Measurements from ENCODE around the gene RAP1GAP2. TPM values are rescaled to one million over a fixed set of nuclear protein-coding genes. Genes with fewer than 3 reads are reported as not detected.
"Not testable (repeated sequence)": the region's sequence is repeated elsewhere in the genome, so short reads cannot be mapped to it uniquely, and the experiment has no call there.

The RAP1GAP2 gene
- polyA plus RNA-seq, 4 donors, result 23.3 to 28.2 (median 24.7) TPM

DNA sequence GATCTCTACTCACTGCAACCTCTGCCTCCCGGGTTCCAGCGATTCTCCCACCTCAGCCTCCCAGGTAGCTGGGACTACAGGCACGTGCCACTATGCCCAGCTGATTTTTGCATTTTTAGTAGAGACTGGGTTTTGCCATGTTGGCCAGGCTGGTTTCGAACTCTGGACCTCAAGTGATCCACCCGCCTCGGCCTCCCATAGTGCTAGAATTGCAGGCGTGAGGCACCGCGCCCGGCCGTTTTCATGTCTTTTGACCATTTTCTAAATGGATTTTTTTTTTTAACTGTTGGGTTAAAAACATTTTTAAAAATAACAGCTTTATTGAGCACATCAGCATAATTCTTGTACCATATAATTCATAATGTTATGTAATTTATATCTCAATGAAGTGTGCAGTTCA is 193.2 kb downstream of the RAP1GAP2 start:
- not testable (repeated sequence) for DNase-seq (ENCODE audit: low read depth in 4 of 4, low spot score in 3 of 4)

- no peak for DNase-seq (ENCODE audit: low read depth in 4 of 4, low spot score in 3 of 4)
Observed at GRCh38 chr17:2989855-2990254, 193.6 kb downstream of the RAP1GAP2 start.

- DNase-seq (ENCODE audit: low read depth in 4 of 4, low spot score in 3 of 4), result no peak
Observed at GRCh38 chr17:2990396-2990795, 194.2 kb downstream of the RAP1GAP2 start.

DNA sequence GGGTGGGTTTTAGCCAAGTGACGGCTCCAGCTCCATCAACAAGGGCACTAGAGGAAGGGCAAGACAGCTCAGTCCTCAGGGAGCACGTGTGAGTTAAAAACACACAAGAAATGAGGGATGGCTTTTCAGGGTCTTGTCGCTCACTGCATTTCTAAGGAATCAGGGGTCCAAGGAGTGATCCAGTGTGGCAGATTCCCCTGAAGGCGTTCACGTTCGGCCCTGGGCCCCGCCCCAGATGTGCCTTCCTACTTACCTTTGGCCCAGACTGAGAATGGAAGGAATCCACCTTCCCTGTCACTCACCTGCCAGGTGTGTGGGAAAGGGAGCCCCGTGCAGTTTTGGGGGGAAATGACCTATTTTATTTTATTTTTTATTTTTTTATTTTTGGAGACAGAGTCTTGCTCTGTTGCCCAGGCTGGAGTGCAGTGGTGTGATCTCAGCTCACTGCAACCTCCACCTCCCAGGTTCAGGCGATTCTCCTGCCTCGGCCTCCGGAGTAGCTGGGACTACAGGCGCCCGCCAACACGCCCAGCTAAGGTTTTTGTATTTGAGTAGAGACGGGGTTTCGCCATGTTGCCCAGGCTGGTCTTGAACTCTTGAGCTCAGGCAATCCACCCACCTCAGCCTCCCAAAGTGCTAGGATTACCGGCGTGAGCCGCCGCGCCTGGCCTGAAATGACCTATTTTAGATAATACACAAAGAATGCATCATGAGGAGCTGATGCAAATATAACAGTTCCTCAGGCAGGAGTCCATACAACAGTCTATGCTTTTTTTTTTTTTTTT is 195.3 kb downstream of the RAP1GAP2 start:
- DNase-seq (ENCODE audit: low read depth in 4 of 4, low spot score in 3 of 4), result not testable (repeated sequence)

DNA sequence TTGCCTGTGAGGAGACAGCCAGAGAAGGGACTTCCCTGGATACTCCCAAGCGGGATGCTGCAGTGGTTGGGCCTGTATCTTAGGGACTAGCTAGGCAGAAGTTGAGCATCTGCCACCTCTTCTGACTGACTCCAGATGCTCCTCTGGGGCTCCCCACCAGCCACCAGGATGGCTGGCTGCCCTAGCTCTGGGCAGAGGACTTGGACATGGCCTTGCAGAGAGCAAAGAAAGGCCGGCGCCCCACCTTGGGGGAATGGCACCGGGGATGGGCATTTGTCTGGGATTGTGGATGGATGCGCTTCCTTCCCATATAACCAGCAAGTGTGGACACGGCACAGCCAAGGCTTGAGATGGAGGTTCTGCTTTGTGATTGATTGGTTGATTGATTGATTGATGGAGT is 198.2 kb downstream of the RAP1GAP2 start:
- no peak for DNase-seq (ENCODE audit: low read depth in 4 of 4, low spot score in 3 of 4)

GRCh38 chr17:2995377-2995776 is 199.1 kb downstream of the RAP1GAP2 start:
- DNase-seq (ENCODE audit: low read depth in 4 of 4, low spot score in 3 of 4), result no peak

DNA sequence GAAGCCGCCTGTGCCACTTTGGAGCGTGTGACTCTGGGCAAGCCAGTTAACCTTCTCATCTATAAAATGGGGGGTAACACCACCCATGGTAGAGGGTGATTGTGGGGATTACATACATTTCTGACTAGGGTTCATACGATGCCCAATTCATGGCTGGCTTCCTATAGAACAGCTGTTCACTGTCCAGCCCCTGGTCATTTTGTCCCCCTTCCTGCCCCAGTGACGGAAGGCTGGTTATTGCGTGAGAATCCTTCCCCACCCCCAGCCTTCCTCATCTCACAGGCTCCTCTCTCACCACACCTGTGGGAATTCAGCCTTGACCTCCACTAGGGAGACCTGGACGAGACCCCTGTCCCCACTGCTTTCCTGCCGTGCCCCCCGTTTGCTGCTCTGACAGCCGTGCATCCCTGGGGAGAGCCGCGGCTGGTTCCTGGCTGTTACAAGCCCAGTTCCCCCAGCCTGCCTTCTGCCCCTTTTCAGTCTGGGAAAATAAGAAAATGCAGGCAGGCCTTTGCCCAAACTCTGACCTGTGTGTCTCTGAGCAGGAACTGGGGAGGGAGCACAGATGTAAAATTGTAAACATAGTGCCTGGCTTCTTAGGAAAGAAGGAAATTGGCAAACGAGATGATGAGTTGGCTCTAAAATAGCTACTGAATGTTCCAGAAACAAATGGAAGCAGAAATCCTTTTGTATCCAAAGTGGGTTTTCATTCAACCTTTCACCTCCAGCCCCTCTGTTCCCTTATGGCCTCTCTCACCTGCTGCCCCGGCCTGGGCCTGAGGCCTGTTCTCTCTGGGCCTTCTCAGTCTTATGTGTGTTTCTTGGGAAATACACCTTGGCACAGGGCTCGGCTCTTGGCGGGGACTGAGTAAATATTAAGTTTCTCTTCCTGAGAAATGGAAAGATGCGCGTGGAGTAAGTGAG is 199.9 kb downstream of the RAP1GAP2 start:
- no peak for DNase-seq (ENCODE audit: low read depth in 4 of 4, low spot score in 3 of 4)

- no peak for DNase-seq (ENCODE audit: low read depth in 4 of 4, low spot score in 3 of 4)
Observed at GRCh38 chr17:2996810-2997670, 200.8 kb downstream of the RAP1GAP2 start.

DNA sequence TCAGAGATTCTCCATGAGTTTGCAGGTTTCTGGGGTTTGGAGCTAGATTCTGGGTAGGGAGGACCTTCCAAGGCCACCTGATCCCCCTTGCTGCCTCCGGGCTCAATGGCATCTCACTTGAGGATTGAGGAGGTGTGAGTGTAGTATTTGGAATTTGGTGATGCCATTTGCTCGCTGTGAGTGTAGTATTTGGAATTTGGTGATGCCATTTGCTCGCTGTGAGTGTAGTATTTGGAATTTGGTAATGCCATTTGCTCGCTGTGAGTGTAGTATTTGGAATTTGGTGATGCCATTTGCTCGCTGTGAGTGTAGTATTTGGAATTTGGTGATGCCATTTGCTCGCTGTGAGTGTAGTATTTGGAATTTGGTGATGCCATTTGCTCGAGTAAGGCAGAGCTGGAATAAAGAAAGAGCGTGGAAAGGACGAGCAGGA is 202.2 kb downstream of the RAP1GAP2 start:
- not testable (repeated sequence) for DNase-seq (ENCODE audit: low read depth in 4 of 4, low spot score in 3 of 4)

- no peak for DNase-seq (ENCODE audit: low read depth in 4 of 4, low spot score in 3 of 4)
Observed at GRCh38 chr17:3002538-3003295, 206.5 kb downstream of the RAP1GAP2 start.

- no peak for DNase-seq (ENCODE audit: low read depth in 4 of 4, low spot score in 3 of 4)
Observed at GRCh38 chr17:3003296-3004149, 207.3 kb downstream of the RAP1GAP2 start.

GRCh38 chr17:3004150-3004801 is 208.0 kb downstream of the RAP1GAP2 start:
- peak; percentile 90 to 95 (median 92) for DNase-seq (ENCODE audit: low read depth in 4 of 4, low spot score in 3 of 4)

GRCh38 chr17:3004925-3005324 is 208.7 kb downstream of the RAP1GAP2 start:
- DNase-seq (ENCODE audit: low read depth in 4 of 4, low spot score in 3 of 4), result no peak

GRCh38 chr17:3005696-3006095 is 209.5 kb downstream of the RAP1GAP2 start:
- DNase-seq (ENCODE audit: low read depth in 4 of 4, low spot score in 3 of 4), result no peak

- no peak for DNase-seq (ENCODE audit: low read depth in 4 of 4, low spot score in 3 of 4)
Observed at GRCh38 chr17:3006801-3007200, 210.6 kb downstream of the RAP1GAP2 start.

DNA sequence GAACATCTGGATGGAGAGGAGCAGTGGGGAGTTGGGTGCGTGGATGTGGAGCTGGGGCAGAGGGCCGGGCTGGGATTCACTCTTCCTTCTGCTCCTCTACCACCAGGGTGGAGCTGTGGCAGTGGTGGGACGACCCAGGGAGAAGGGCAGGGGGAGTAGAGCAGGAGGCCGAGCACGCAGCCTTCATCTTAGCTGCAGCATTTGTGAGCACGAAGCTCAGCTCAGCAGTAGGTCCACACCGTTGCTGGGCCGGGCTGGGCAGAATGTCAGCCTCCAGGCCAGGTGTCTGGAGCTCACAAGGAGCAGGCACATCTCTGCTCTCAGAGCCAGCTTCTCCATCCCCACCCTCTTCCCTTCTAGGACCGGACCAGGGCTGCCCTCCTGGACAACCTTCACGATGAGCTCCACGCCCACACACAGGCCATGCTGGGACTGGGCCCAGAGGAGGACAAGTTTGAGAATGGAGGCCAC is 211.4 kb downstream of the RAP1GAP2 start:
- DNase-seq (ENCODE audit: low read depth in 4 of 4, low spot score in 3 of 4), result no peak

DNA sequence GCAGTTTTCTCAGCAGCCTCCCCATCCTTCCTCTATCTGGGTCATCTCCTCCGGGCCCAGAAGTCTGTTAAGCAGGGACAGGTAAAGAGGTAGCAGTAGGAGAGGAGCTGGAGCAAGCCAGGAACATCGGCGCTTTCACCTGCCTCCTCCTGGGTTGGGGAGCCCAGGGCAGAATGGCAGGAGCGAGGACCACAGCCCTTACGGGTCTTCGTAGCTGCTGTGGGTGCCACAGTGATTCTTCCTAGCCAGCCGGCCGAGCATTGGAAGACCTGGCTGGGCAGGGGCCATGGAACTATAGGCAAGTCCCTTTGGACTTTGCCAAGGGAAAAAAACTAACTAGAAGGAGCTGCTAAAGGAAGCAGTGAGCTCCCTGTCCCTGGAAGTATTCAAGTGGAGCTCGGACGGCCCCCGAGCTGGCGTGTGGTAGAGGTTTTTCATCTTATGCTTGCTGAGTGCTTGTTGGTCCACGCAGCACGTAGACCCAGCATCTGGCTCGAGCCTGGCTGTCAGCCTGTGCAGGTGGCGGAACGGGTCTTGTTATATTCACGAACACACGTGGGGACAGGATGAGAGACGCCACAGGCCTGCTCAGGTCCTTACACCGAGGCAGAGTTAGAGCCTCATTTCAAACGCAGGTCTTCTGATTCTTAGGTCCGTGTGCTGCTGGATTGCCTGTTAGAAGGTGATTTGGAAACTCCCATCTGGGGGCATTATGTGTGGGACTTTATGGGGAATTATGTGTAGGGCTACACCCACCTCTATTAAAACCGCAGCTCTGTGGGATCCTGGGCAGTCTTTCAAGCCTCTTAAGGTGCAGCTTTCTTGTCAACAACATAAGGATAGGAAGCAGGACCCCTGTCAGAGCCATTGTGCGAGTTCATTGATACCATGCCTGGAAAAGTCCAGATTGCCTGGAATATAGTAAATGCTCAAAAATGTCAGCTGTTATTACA is 212.4 kb downstream of the RAP1GAP2 start:
- DNase-seq (ENCODE audit: low read depth in 4 of 4, low spot score in 3 of 4), result no peak
